CD4-positive, alpha-beta T cell treated with Interleukin-4 for 1 hour (primary cell): ENCODE results near the gene DDX27.

Experiments used
- DNase-seq, 2 donors: peaks; one replicate each; pipeline ENCODE4 v3.0.0-alpha.2; 2020 to 2022

The DDX27 gene

DNA sequence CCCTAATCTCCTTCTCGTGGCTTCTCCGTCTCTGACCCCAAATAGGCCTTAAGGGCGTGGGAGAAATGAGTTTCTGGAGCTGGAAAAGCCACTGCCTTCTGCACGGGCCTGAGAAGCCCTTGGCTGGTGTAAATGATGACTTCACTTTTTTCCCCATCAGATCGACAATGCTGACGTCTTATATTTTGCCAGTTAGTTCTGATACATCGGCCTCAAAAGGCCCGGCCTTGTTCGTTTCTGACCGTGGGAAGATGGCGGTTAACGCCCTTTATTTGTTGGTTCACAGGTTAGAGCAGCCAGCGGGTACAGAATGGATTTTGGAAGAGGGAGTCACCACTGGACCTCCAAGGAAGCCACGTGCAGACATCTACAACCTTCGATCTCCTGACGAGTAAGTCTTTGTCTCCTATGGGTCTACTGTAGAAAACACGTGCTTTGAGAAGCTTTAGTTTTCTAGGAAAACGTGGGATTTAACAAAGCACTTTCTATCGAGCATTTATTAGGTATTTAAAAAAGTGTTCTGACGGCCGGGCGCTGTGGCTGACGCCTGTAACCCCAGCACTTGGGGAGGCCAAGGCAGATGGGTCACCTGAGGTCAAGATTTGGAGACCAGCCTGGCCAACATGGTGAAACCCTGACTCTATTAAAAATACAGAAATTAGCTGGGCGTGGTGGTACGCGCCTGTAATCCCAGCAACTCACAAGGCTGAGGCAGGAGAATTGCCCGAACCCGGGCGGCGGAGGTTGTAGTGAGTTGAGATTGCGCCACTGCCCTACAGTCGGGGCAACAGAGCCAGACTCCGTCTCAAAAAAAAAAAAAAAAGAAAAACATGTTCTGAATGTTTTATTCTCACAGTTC lies 59.8 kb downstream of the DDX27 start:
- DNase-seq, result peak in 1 of 2 donors; percentile 42

DNA sequence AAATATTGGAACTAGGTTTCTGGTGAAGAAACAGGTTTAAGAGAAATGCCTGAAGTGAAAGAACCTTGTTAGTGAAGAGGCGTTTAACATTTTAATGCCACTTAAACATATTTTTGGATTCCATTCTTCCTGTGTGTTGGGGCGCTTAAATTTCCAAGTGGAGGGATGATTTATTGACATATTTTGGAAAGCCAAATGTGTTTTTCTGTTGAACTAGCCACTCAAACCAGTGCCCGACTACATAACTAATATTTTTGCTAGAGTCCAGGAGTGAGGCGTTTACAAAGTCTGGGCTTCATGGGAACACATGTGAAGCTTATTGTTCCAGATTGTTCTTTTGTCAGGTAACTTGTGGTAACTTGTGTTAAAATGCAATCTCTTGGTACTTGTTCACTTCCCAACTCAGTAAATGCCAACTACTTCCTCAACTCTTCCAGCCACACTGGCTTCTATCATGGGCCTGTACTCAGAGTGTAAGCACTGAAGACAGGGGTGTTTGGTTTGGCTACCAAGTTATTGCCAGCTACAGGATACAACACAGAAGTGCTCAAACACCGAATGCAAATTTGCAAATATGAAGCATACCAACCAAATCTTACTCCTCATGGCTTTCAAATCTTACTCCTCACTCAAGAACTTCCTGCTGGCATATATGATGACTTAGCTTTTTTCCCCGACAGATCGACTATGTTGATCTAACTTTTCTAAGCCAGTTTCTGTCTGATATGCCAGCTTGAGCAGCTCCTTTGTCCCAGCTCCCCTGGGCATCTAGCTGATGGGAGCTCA lies 60.7 kb downstream of the DDX27 start:
- no peak for DNase-seq

DNA sequence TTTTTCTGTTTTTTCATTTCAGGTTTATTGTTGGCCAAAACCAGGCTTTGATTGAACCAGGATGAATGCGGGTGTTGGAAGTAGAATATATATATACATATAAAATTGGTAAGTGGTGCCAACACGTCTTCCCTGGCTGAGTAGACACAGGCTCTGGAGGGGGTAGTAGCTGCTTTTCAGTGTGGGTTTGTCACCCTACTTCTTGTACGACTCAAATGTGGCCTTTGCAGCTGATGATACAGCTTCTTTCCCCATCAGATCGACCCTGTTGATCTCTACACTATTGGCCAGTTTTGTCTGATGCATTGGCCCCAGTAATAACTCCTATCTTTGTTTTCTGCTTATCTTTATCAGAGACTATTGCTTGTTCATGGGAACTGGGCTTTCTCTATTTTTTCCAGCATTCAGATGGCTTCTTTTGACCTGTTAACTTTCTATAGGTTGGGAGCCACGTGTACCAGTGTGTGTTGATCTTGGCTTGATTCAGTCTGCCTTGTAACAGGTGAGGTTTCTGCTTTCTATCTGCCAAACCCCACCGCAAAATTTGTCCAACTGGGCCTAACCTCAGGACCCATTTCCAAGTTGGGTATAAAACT lies 61.3 kb downstream of the DDX27 start:
- DNase-seq, result no peak

DNA sequence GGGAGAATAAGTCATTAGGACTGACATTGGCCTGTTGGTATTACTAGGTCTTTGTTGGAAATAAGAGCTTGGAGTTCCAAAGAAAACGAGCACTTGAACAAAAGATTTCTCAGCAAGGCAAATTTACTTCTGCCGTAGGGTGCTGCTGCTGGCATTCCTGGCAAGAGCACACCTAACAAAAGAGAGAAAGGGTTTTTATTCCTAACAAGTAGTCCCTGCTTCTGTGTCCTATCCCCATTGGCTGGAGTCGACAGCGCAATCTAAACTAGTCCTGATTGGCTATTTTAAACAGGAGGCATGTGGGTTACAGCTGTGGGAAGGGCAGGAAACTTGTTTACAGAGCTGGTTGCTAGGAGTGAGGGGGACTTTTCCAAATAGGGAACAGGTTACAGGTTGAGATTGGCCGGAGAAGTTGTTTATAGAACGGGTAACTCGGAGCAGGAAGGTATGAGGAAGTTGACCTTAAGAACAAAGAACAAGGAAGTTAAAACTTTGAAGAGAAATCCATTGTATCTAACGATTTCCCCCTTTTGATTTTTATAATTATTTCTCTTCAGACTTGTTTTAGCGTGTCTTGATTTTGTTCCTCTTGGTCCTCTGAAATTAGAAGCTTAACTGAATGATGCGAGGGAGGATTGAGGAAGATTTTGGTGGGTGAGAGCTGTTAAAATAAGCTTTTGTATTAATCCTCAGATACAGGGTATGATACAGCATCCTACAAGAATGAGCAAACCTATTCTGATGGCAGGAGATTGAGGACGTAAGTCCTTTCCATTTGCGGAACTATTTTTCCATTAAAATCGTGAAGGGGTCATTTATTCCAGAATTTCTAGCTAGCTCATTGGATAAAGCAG lies 62.1 kb downstream of the DDX27 start:
- peak in 1 of 2 donors; percentile 39 for DNase-seq

DNA sequence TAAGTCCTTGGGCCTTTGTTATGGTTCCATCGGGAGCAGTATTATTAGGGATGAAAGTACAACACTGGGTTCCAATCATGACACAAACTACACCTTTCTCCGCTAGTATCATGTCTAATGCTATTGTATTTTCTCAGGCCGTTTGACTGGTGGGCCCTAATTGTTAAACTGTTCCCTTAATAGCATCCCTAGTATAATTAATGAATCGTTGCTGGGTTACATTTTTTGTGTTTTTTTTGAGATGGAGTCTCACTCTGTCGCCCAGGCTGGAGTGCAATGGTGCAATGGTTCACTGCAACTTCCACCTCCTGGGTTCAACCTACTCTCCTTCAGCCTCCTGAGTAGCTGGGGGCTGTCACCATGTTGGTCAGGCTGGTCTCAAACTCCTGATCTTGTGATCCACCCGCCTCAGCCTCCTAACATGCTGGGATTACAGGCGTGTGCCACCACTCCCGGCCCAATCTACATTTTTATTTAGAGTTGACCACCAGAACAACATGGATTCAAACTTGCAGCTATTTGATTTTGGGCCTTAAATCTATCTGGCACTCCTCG lies 62.8 kb downstream of the DDX27 start:
- DNase-seq, result no peak

DNA sequence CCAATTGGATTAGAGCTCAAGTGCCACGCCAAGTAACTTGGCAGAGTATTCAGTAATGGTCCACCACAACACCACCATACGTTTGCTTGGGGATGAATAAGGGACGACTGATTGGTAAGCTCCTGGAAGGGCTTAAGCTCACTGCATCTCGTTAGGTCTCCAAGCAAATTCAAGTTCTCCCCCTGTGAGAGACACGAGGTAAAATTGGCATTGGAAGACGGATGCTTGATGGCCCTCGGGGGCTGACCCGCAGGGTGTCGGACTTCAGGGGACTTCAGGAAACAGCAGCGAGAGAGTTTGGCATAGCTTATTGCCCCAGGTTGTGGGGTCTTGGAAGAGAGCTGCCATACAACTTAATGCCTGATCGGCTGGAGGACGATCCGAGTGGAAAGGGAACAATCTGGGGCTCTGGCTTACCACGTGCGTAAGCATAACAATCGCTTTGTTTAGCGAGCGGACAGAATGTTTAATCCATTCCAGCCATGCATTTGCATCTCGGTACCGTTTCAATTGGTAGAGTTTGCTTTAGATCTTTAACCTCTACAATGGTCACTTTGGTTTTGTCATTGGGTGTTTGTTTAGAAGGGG lies 63.5 kb downstream of the DDX27 start:
- DNase-seq, result no peak

DNA sequence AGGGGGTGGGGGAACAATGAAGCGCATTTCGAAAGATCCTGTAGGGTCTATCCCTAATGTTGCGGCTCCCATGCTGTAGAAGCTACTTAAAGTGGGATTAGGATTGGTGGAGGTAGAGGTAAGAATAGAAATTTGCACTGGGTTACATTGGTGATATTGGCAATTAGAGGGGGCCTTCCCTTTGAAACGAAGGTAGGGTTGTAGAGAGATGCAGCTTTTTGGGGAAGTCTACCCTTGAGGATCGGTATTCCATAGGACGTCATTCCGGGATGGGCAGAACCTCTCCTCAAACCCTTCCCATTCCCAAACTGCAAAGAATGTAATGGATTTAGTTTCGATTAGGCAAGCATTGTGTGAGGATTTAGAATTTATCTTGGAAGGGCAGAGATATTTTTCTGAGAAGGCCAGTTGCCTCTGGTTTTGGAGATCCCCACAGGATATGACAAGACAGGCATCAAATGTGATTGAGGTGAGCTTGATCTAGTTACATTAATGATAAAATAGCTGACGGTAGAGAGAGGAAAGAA lies 64.0 kb downstream of the DDX27 start:
- peak in 1 of 2 donors; percentile 53 for DNase-seq

DNA sequence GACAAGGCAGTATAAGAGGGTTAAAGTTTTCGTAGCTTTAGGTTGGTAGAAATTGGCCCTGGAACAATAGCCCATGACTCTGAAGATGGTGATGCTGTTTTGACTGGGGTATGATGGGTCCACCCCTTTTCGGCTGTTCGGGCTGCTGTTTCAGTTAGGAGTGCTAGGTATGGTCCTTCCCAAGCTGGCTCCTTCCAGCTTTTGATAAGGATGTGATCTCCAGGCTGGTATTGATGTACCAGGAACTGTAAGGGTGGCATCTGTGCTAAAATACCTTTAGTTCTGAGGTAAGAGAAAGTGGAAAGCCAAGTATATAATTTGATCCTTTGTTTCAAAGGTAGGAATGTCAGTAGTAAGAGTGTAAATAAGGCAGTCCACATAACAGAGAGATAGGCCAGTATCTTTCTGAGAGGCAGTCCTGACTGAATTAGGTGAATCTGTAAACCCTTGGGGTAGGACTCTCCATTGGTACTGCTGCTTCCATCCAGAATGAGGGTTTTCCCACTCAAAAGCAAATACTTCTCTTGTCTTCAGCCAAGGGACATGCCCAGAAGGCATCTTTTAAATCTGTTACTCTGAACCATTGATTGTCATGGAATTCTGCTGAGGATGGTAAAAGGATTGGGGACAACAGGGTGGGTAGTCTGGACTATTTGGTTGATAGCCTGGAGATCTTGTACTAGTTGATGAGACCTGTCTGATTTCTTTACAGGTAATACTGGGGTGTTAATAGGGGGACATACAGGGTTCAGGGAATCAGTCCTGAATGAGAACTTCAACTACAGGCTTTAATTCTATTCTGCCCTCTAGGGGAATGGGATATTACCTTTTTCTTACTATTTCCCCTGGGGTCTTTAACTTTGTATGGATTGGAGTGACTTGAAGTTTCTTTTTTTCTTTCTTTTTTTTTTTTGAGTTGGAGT lies 64.7 kb downstream of the DDX27 start:
- no peak for DNase-seq

DNA sequence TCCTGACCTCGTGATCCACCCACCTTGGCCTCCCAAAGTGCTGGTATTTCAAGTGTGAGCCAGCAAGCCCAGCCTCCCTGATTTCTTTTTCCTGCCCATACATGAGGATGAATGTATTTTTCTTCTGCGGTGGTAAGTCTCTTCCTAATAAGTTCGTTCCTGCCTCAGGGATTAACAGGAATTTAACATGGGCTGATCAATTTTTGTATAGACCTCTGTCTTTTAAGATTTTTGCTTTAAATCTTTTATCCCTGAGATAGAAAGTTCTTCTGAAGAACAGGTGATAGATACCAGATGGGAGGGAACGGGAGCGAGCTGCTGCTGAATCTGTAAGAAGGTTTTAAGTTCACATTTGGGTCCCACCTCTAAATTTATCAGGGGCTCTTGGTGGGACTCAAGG lies 65.6 kb downstream of the DDX27 start:
- no peak for DNase-seq

DNA sequence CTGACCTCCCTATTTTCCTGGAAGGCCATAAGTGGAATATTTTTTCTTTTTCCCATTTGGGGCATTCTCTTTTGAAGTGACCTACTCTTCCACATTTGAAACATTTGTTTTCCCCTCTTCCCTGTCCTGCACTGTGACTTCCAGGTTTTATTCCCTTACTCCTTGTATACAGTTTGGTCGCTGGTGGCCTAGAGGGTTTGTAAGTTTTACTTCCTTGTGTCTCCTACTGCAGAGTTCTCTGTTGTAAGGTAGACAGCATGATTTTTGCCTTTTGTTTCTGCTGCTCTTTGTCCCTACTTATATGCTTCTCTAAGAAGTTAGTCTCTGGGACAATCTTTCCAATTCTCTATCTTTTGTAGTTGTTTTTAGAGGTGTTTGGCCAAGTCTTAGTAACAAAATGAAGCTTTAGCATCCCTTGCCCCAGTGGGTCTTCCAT lies 66.0 kb downstream of the DDX27 start:
- DNase-seq, result no peak

DNA sequence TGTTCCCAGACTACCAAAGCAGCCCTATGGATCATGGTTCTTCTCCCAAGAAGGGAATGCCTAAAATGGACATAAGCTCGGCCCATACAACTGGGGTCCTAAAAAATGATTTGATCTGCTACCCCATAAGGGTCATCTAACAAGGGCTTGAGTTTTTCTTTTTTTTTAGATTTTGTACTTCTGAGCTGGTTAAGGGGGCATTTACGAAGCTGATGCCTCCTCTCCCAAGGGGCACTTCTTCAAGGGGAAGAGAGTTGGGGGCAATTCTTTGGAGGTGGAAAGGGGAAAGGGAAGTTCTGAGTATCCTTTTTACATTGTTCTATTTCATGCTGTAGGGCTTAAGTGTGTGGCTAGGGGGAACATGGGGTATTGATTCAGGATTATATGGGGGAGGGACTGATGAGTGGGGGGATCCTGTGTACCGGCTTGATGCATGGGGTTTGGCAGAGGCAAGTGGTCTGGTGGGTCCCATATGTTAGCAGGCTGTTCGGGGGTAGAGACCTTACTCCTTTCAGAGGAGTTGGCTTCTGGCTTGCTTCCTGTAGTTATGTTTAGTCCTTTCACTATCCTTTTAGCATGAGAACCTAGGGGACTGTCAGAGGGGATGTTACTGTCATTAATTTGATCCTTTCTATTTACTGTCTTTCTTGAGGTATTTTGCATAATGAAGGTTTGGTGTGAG lies 66.7 kb downstream of the DDX27 start:
- no peak for DNase-seq

DNA sequence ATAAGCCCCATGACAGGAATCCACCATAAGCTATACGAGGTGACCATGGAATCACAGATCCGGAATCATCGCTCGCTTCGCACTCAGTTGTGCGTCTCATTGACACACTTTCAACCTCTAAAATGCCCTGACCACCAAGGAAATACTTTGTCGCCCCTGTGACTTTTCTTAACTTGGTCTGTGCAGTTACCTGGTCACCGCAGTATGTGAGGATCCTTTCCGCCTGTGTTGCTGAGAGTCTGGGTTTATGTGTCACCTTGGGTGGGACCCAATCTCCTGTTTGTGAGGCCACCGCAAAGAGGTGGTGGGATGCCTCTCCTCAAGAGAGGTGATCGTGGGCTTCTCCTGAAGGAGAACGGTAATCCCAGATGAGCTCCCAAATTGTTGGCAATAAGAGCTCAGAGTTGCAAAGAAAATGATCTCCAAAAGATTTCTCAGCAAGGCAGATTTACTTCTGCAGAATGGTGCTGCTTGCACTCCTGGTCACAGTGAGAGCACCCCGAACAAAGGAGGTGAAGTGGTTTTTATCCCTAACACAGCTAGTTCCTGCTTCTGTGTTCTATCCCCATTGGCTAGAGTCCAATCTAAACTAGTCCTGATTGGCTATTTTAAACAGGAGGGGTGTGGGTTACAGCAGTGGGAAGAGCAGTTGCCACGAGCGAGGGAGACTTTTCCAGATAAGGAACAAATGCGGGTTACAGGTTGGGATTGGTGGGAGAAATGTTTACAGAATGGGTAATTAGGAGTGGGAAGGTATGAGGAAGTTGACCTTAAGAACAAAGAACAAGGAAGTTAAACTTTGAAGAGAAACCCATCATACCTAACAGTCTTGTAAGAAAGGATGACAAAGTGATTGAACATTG lies 67.7 kb downstream of the DDX27 start:
- no peak for DNase-seq

DNA sequence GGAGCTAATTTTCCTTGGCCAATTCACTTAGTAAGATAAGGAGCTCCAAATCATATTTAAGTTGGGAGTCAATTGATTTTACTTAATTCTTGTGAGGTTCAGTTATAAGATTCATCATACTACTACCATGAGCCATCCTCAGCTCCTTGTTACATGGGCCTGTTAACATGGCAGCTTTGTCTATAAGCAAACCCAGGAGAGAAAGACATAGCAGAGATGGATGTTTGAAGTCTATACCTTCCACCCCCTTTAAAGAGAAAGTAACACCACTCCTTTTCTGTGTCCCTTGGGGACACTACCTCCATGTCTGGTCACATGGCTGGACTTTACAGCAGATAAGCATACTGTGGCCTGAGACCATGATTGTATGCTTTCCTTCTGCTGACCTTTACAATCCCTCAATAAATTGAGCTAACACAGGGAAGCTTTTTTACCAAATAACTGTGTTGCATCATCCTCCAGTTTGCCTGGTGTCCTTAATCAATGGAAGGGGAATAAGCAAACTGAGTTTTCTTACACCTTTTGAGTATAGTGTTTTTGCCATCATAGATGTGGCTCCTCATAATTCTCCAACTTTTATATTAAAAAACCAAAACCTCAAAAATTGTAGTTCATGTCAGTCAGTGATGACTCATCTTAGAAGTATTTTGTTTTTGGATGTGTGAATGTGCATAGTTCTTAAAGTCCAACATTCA lies 68.5 kb downstream of the DDX27 start:
- no peak for DNase-seq

DNA sequence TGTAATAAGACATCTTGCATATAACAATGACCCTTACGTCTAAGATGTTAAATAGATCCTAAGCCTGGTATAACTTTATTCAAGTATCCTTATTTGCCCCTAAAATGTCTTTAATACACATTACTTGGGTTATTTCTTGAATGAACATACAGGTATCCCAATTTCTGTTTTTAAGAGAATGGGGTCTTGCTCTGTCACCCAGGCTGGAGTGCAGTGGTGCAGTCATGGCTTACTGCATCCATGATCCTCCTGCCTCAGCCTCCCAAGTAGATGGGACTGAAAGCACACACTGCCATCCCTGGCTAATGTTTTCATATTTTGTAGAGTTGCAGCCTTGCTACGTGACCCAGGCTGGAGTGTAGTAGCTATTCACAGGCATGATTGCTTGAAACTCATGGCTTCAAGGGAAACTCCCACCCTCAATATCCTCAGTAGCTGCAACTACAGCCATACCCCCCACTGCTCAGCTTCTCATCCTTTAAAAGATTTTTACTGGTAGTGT lies 69.1 kb downstream of the DDX27 start:
- DNase-seq, result no peak

DNA sequence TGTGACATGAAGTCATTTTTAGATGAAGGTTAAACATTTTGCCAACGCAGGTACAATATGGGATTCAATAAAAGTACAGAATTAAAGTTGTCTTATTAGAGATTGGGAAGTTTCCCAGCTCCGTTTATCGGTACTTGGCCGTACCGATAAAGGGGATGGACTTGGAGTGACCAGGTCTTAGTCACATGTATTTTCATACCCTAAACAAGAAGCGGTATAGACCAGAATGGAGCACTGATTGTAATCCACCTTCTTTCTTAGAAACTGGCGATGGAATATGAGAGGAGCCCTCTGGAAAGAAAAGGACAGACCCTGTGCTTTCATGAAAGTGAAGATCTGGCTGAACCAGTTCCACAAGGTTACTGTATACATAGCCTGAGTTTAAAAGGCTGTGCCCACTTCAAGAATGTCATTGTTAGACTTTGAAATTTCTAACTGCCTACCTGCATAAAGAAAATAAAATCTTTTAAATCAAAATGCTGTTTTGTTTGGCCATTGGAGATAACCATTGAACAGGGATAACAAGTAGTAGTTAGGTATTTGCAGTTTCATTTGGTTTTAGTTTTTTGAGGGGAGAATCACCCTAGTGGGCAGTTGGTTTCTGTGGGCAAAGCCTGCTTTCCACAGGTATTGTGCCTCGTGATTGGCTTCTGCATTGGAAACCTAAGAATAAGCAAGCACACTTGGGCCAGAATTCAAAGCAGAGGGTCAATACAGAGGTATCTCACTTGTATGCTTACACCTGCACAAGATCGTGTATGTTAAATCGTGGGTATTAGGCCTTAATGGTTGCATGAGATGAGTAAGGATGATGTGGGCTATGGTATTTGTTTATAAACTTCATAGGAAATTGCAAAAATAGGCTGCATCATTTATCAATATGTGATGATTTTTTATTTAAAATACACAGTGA lies 69.8 kb downstream of the DDX27 start:
- no peak for DNase-seq

DNA sequence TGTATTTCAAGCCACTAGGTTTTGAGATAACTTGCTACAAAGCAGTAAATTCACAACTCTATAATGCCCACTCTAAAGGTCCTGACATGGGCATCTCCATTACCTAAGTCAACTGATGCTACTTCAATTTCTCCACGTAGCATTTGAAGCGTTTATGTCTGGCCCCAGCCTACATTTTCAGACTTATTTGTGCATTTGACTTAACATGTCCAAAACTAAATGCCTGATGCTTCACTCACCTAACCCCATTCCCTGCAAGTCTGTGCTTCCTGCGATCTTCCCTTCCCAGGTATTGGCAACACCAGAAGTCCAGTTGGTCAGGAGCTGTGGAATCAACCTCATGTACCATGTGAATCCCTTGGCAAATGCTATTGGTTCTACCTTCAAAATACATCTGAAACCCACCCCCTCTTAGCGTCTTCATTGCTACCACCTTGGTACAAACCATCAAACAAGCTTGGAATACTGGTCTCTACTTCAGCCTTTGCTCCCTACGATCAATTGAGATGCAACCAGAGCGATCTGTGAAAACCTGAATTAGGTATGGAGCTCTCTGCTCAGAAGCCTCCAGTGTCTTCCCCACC lies 71.5 kb downstream of the DDX27 start:
- DNase-seq, result no peak

DNA sequence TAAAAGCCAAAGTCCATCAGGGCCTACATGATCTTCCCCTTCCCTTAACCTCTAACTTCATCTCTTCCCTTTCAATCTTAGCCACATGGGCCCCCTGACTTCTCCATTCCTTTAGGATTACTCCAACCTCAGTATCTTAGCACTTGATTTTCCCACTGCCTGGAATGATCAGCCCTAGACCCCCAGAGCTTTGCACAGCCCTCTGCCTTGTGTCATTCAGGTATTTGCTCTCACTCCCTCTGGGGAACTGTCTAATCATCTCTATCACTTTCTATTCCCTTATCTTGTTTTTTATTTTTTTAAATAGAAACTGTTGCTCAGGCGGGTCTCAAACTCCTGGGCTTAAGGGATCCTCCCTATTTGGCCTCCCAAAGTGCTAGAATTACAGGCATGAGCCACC lies 72.0 kb downstream of the DDX27 start:
- DNase-seq, result no peak
